Body of pancreas (tissue), 4 donors: Measurements from ENCODE around the gene PTPRN2.

Experiments
- POLR2A ChIP-seq, 3 donors: fragments of 450-650 bp; IDR thresholded peaks; one replicate each; pipeline ENCODE4 v1.6.1; 2016; ENCODE audit warnings: antibody characterized with exemption in 3 of 3, mild to moderate bottlenecking in 2 of 3
- TF ChIP-seq, protein P1 (sequence below), 7 experiments: fragments of 450-650 bp in 4 of 7; fragments of 200-600 bp in 3 of 7; sonication (generic) in 3 of 7; IDR thresholded peaks; one replicate each; pipeline ENCODE4 v1.5.1; 2016 to 2019; ENCODE audit warnings: antibody characterized with exemption in 7 of 7

DNA sequence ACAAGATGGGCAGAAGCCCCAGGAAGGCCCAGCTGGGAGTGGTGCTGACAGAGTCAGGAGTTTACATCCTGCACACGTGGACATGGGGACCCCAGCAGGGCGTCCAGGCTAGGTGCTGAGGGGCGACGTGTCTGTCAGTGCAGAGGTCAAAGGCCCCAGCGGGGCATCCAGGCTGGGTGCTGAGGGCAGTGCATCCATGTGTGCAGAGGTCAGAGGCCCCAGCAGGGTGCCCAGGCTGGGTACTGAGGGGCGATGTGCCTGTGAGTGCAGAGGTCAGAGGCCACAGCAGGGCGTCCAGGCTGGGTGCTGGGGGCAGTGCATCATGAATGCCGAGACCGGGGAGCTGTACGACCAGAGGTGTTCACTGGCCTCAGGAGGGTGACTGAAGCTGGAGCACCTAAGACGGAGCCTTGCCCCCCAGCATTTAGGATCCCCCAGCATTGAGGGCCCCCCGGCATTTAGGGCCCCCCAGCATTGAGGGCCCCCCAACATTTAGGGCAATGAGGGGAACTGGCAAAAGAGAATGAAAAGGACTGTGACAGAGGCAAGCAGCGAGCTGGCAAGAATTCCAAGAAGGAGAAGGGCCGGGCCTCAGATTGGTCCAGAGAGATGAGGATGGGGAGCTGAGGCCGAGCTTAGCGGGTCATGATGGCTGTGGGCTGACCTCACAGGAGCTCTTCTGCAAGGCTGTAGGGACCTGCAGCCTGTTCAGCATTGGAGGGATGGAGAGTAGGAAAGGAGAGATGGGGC lies 474.9 kb downstream of the PTPRN2 start:
- TF ChIP-seq, protein P1, sequence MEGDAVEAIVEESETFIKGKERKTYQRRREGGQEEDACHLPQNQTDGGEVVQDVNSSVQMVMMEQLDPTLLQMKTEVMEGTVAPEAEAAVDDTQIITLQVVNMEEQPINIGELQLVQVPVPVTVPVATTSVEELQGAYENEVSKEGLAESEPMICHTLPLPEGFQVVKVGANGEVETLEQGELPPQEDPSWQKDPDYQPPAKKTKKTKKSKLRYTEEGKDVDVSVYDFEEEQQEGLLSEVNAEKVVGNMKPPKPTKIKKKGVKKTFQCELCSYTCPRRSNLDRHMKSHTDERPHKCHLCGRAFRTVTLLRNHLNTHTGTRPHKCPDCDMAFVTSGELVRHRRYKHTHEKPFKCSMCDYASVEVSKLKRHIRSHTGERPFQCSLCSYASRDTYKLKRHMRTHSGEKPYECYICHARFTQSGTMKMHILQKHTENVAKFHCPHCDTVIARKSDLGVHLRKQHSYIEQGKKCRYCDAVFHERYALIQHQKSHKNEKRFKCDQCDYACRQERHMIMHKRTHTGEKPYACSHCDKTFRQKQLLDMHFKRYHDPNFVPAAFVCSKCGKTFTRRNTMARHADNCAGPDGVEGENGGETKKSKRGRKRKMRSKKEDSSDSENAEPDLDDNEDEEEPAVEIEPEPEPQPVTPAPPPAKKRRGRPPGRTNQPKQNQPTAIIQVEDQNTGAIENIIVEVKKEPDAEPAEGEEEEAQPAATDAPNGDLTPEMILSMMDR (IDR thresholded peaks at IDR 0.05): no peak
- no peak for TF ChIP-seq POLR2A (IDR thresholded peaks at IDR 0.05)
